ENCODE data around the gene JUND.
A peak's percentile ranks its signal among the peaks of the same experiment; 100 is the strongest.

The JUND gene

GRCh38 chr19:18279266-18279515 lies 2.2 kb downstream of the JUND start:
- Mint-ChIP-seq H3K9me3 (no peaks in the 10 kb centered on the region), H3K4me1 (peaks cover 20% of the 10 kb centered on the region), H3K27me3 (ENCODE audit: low read depth) (no peaks in the 10 kb centered on the region), H3K36me3 (ENCODE audit: low read depth) (peaks cover 25% of the 10 kb centered on the region), H3K27ac (peak overlapping the region; percentile 99 to 100 (median 100)), H3K4me3 (peak overlapping the region; percentile 95 to 99 (median 99))
- TF ChIP-seq, protein P1, sequence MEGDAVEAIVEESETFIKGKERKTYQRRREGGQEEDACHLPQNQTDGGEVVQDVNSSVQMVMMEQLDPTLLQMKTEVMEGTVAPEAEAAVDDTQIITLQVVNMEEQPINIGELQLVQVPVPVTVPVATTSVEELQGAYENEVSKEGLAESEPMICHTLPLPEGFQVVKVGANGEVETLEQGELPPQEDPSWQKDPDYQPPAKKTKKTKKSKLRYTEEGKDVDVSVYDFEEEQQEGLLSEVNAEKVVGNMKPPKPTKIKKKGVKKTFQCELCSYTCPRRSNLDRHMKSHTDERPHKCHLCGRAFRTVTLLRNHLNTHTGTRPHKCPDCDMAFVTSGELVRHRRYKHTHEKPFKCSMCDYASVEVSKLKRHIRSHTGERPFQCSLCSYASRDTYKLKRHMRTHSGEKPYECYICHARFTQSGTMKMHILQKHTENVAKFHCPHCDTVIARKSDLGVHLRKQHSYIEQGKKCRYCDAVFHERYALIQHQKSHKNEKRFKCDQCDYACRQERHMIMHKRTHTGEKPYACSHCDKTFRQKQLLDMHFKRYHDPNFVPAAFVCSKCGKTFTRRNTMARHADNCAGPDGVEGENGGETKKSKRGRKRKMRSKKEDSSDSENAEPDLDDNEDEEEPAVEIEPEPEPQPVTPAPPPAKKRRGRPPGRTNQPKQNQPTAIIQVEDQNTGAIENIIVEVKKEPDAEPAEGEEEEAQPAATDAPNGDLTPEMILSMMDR (IDR thresholded peaks at IDR 0.05; ENCODE audit: unreplicated experiment in 3 of 3), result no peak

DNA sequence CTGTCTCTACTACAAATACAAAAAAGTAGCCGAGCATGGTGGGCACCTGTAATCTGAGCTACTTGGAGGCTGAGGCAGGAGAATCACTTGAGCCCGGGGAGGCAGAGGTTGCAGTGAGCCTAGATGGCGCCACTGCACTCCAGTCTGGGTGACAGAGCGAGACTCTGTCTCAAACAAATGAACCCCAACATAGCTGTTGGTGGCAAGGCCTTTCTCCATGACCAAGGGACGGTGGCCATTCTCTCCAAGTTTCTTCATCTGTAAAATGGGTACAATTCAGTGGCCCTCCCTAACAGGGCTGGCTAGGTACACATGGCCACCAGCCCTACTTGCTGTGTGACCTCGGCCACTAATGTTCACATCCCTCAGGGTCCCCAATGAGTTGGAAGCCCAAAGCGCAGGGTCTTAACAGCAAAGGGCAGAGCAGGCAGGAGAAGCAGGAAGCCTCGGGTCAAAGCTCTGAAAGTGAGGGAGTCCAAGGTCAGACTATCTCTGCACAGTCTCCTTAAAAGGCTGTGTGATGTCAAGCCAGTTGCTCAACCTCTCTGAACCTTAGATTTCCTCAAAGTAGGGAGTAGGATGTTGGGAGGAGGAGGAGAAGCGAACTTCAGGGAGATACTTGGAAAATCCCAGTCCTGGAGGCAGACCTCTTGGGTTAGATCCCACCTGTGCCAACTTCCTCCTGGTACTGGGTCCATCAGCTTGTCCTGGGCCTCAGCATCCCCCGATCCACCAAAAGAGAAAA lies 2.7 kb downstream of the JUND start:
- no peaks in the 10 kb centered on the region for H3K27me3 Mint-ChIP-seq (ENCODE audit: low read depth)
- no peaks in the 10 kb centered on the region for H3K9me3 Mint-ChIP-seq
- peaks cover 25% of the 10 kb centered on the region for H3K36me3 Mint-ChIP-seq (ENCODE audit: low read depth)
- H3K27ac Mint-ChIP-seq, result peak overlapping the region; percentile 99 to 100 (median 100)
- peaks cover 20% of the 10 kb centered on the region for H3K4me1 Mint-ChIP-seq
- TF ChIP-seq, protein P1 (IDR thresholded peaks at IDR 0.05; ENCODE audit: unreplicated experiment in 3 of 3), result peak in 1 of 3 experiments; percentile 10
- peak overlapping the region; percentile 95 to 99 (median 99) for H3K4me3 Mint-ChIP-seq

GRCh38 chr19:18274781-18275356 lies 6.6 kb downstream of the JUND start:
- peak overlapping the region in 2 of 3 experiments; percentile 13 to 27 for H3K27ac Mint-ChIP-seq
- no peaks in the 10 kb centered on the region for H3K9me3 Mint-ChIP-seq
- H3K36me3 Mint-ChIP-seq (ENCODE audit: low read depth), result peaks cover 25% of the 10 kb centered on the region
- TF ChIP-seq, protein P1 (IDR thresholded peaks at IDR 0.05; ENCODE audit: unreplicated experiment in 3 of 3), result no peak
- peaks cover 11% of the 10 kb centered on the region for H3K4me1 Mint-ChIP-seq
- H3K27me3 Mint-ChIP-seq (ENCODE audit: low read depth), result no peaks in the 10 kb centered on the region
- peak overlapping the region in 1 of 3 experiments; percentile 22 for H3K4me3 Mint-ChIP-seq

GRCh38 chr19:18274219-18274780 lies 7.1 kb downstream of the JUND start, which contains the start of gene IQCN:
TSS of gene IQCN (minus strand) at chr19:18274452. CDS start at chr19:18269478, 4,974 bp downstream.
- Mint-ChIP-seq H3K4me3 (peak within 1 kb of the TSS in 1 of 3 experiments; percentile 22), H3K36me3 (ENCODE audit: low read depth) (peaks cover 20% of the 10 kb centered on the region), H3K27ac (peak within 1 kb of the TSS; percentile 13 to 27 (median 22)), H3K4me1 (peaks cover 8% of the 10 kb centered on the region), H3K9me3 (no peaks in the 10 kb centered on the region), H3K27me3 (ENCODE audit: low read depth) (no peaks in the 10 kb centered on the region)
- TF ChIP-seq, protein P1 (IDR thresholded peaks at IDR 0.05; ENCODE audit: unreplicated experiment in 3 of 3), result no peak

- H3K4me3 Mint-ChIP-seq, result no peak overlapping the region
- H3K4me1 Mint-ChIP-seq, result peaks cover 6% of the 10 kb centered on the region
- no peak overlapping the region for H3K27ac Mint-ChIP-seq
- no peaks in the 10 kb centered on the region for H3K9me3 Mint-ChIP-seq
- H3K36me3 Mint-ChIP-seq (ENCODE audit: low read depth), result peaks cover 15% of the 10 kb centered on the region
- TF ChIP-seq, protein P1 (IDR thresholded peaks at IDR 0.05; ENCODE audit: unreplicated experiment in 3 of 3), result no peak
- H3K27me3 Mint-ChIP-seq (ENCODE audit: low read depth), result no peaks in the 10 kb centered on the region
Observed at GRCh38 chr19:18273561-18274218, 7.7 kb downstream of the JUND start.

Data from nephron (organoid).